HG03060 (cell line): ENCODE results near the gene IGSF21.

ENCODE experiments used
- ATAC-seq: cut with Tn5 transposase; IDR thresholded peaks from one replicate; pipeline ENCODE4 v1.9.1; 2021; ENCODE audit warnings: low read depth, moderate number of reproducible peaks; ENCODE audit not compliant: unreplicated experiment

IGSF21 gene

GRCh38 chr1:18247151-18247550, 139.6 kb downstream of the IGSF21 start:
- no peak for ATAC-seq

GRCh38 chr1:18249631-18250030, 142.0 kb downstream of the IGSF21 start:
- no peak for ATAC-seq

GRCh38 chr1:18253093-18253492, 145.5 kb downstream of the IGSF21 start:
- no peak for ATAC-seq

GRCh38 chr1:18256282-18257235, 149.0 kb downstream of the IGSF21 start:
- no peak for ATAC-seq

GRCh38 chr1:18257778-18258177, 150.2 kb downstream of the IGSF21 start:
- ATAC-seq = no peak

- no peak for ATAC-seq
These were observed 154.3 kb downstream of the IGSF21 start for GRCh38 chr1:18261891-18262290.

- ATAC-seq = no peak
These were observed 155.1 kb downstream of the IGSF21 start for GRCh38 chr1:18262726-18263125.

- ATAC-seq = no peak
These were observed 156.0 kb downstream of the IGSF21 start for GRCh38 chr1:18263547-18264120.

GRCh38 chr1:18264450-18265039, 156.9 kb downstream of the IGSF21 start:
- no peak for ATAC-seq

- no peak for ATAC-seq
These were observed 158.0 kb downstream of the IGSF21 start for GRCh38 chr1:18265641-18266040.

GRCh38 chr1:18266391-18266790, 158.8 kb downstream of the IGSF21 start:
- ATAC-seq = no peak

- no peak for ATAC-seq
These were observed 163.7 kb downstream of the IGSF21 start for GRCh38 chr1:18271336-18271735.

GRCh38 chr1:18278946-18279345, 171.3 kb downstream of the IGSF21 start:
- ATAC-seq = no peak

- ATAC-seq = no peak
These were observed 171.9 kb downstream of the IGSF21 start for GRCh38 chr1:18279351-18280074.

GRCh38 chr1:18280956-18281355, 173.4 kb downstream of the IGSF21 start:
- ATAC-seq = no peak

GRCh38 chr1:18282851-18283600, 175.4 kb downstream of the IGSF21 start:
- no peak for ATAC-seq

GRCh38 chr1:18283601-18284385, 176.2 kb downstream of the IGSF21 start:
- ATAC-seq = no peak

GRCh38 chr1:18284805-18285537, 177.4 kb downstream of the IGSF21 start:
- no peak for ATAC-seq

GRCh38 chr1:18285538-18285924, 177.9 kb downstream of the IGSF21 start:
- ATAC-seq = no peak
